ENCODE data around the gene RPEL1. TPM values are rescaled to one million over a fixed set of nuclear protein-coding genes. Genes with fewer than 3 reads are reported as not detected.

The RPEL1 gene
- total and polyA plus RNA-seq, 4 donors = not detected

DNA sequence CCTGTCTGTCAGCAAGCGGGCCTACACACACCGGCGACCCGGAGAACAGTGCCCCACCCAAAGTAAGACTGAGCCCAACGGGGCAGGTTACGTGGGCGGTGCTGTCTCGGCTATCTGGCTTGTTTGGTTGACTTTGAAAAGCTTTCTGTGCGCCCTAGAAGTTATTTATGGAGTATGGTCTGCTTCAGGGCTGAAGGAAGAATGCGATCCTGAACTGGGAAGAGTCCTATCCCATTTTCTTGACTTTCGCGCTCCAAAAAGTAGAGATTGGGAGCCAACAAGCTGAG, 32.8 kb downstream of the RPEL1 start:
- 32% methylated on average over 12 of the region's 12 CpGs for WGBS
- no peak overlapping the region for H3K4me3 ChIP-seq (ENCODE audit: low read depth in 1 of 3, low read length in 3 of 3)
- H3K27ac ChIP-seq (ENCODE audit: low read depth in 1 of 2, low read length in 2 of 2) = no peak overlapping the region
- no peak for DNase-seq (ENCODE audit: low spot score)
- H3K27me3 ChIP-seq (ENCODE audit: control insufficient read depth in 4 of 4, insufficient read depth in 4 of 4, low read length in 3 of 4) = peaks cover 3 to 13% (median 7%) of the 10 kb centered on the region in 4 donors
- TF ChIP-seq, protein P1, sequence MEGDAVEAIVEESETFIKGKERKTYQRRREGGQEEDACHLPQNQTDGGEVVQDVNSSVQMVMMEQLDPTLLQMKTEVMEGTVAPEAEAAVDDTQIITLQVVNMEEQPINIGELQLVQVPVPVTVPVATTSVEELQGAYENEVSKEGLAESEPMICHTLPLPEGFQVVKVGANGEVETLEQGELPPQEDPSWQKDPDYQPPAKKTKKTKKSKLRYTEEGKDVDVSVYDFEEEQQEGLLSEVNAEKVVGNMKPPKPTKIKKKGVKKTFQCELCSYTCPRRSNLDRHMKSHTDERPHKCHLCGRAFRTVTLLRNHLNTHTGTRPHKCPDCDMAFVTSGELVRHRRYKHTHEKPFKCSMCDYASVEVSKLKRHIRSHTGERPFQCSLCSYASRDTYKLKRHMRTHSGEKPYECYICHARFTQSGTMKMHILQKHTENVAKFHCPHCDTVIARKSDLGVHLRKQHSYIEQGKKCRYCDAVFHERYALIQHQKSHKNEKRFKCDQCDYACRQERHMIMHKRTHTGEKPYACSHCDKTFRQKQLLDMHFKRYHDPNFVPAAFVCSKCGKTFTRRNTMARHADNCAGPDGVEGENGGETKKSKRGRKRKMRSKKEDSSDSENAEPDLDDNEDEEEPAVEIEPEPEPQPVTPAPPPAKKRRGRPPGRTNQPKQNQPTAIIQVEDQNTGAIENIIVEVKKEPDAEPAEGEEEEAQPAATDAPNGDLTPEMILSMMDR (IDR thresholded peaks at IDR 0.05; ENCODE audit: low read depth, low read length, missing input control) = no peak
- TF ChIP-seq EGR1 (IDR thresholded peaks at IDR 0.05; ENCODE audit: low read depth in 2 of 2) = no peak
- no peak for TF ChIP-seq HNF4G (IDR thresholded peaks at IDR 0.05)
- no peak for TF ChIP-seq NR2F2 (IDR thresholded peaks at IDR 0.05)
- no peak for TF ChIP-seq YY1 (IDR thresholded peaks at IDR 0.05)
- TF ChIP-seq RAD21 (IDR thresholded peaks at IDR 0.05) = no peak
- TF ChIP-seq FOXA1 (IDR thresholded peaks at IDR 0.05) = no peak
- no peak for TF ChIP-seq RXRA (IDR thresholded peaks at IDR 0.05)
- TF ChIP-seq, protein P2, sequence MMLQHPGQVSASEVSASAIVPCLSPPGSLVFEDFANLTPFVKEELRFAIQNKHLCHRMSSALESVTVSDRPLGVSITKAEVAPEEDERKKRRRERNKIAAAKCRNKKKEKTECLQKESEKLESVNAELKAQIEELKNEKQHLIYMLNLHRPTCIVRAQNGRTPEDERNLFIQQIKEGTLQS (IDR thresholded peaks at IDR 0.05) = no peak
- TF ChIP-seq GABPA (IDR thresholded peaks at IDR 0.05 in 1 of 2, conservative IDR thresholded peaks at IDR 0.05 in 1 of 2) = no peak
- no peak for TF ChIP-seq FOXA2 (IDR thresholded peaks at IDR 0.05)
- TF ChIP-seq JUND (IDR thresholded peaks at IDR 0.05) = no peak
- no peak for TF ChIP-seq SP1 (IDR thresholded peaks at IDR 0.05)
- H3K4me1 ChIP-seq (ENCODE audit: control insufficient read depth in 4 of 4, insufficient read depth in 4 of 4, low read length in 3 of 4) = peaks cover 5 to 12% (median 9%) of the 10 kb centered on the region in 4 donors
- no peaks in the 10 kb centered on the region for H3K36me3 ChIP-seq (ENCODE audit: control insufficient read depth in 4 of 4, insufficient read depth in 3 of 4, low read depth in 1 of 4, low read length in 3 of 4)
- no peaks in the 10 kb centered on the region for H3K9me3 ChIP-seq (ENCODE audit: control insufficient read depth in 4 of 4, low read length in 3 of 4)
- H3K9ac ChIP-seq (ENCODE audit: low read depth in 1 of 2, low read length in 2 of 2) = no peak overlapping the region

DNA sequence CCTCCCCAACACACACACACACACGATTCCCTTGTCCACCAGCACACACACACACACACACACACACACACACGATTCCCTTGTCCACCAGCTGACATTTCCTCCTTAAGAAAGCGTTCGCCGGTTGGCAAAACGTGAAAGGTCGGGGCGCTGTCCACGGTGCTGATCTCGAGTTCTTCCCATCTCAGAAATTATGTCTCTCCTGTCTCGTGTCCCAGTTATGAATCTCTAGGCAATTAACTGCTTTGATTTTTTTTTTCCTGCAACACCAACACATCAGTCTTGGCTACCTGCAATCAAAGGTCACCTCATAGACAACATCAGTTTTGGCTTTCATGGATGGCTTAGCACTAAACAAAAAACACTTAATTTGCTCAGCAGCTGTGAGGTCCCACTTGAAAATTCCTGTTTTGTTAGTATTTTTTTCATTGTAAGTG, 33.2 kb downstream of the RPEL1 start:
- Histone ChIP-seq H3K27me3 (ENCODE audit: control insufficient read depth in 4 of 4, insufficient read depth in 4 of 4, low read length in 3 of 4) (peaks cover 3 to 13% (median 7%) of the 10 kb centered on the region in 4 donors), H3K9me3 (ENCODE audit: control insufficient read depth in 4 of 4, low read length in 3 of 4) (no peaks in the 10 kb centered on the region), H3K27ac (ENCODE audit: low read depth in 1 of 2, low read length in 2 of 2) (no peak overlapping the region), H3K9ac (ENCODE audit: low read depth in 1 of 2, low read length in 2 of 2) (no peak overlapping the region), H3K4me1 (ENCODE audit: control insufficient read depth in 4 of 4, insufficient read depth in 4 of 4, low read length in 3 of 4) (peaks cover 5 to 12% (median 9%) of the 10 kb centered on the region in 4 donors), H3K4me3 (ENCODE audit: low read depth in 1 of 3, low read length in 3 of 3) (no peak overlapping the region), H3K36me3 (ENCODE audit: control insufficient read depth in 4 of 4, insufficient read depth in 3 of 4, low read depth in 1 of 4, low read length in 3 of 4) (no peaks in the 10 kb centered on the region)
- WGBS = 9% methylated on average over 11 of the region's 11 CpGs
- TF ChIP-seq, protein P3, sequence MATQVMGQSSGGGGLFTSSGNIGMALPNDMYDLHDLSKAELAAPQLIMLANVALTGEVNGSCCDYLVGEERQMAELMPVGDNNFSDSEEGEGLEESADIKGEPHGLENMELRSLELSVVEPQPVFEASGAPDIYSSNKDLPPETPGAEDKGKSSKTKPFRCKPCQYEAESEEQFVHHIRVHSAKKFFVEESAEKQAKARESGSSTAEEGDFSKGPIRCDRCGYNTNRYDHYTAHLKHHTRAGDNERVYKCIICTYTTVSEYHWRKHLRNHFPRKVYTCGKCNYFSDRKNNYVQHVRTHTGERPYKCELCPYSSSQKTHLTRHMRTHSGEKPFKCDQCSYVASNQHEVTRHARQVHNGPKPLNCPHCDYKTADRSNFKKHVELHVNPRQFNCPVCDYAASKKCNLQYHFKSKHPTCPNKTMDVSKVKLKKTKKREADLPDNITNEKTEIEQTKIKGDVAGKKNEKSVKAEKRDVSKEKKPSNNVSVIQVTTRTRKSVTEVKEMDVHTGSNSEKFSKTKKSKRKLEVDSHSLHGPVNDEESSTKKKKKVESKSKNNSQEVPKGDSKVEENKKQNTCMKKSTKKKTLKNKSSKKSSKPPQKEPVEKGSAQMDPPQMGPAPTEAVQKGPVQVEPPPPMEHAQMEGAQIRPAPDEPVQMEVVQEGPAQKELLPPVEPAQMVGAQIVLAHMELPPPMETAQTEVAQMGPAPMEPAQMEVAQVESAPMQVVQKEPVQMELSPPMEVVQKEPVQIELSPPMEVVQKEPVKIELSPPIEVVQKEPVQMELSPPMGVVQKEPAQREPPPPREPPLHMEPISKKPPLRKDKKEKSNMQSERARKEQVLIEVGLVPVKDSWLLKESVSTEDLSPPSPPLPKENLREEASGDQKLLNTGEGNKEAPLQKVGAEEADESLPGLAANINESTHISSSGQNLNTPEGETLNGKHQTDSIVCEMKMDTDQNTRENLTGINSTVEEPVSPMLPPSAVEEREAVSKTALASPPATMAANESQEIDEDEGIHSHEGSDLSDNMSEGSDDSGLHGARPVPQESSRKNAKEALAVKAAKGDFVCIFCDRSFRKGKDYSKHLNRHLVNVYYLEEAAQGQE (IDR thresholded peaks at IDR 0.05) = peak; percentile 100
- TF ChIP-seq GABPA (IDR thresholded peaks at IDR 0.05 in 1 of 2, conservative IDR thresholded peaks at IDR 0.05 in 1 of 2) (no peak), FOXA2 (IDR thresholded peaks at IDR 0.05) (no peak), EGR1 (IDR thresholded peaks at IDR 0.05; ENCODE audit: low read depth in 2 of 2) (no peak), SP1 (IDR thresholded peaks at IDR 0.05) (no peak), HNF4A (conservative IDR thresholded peaks at IDR 0.05) (no peak)
- TF ChIP-seq, protein P4, sequence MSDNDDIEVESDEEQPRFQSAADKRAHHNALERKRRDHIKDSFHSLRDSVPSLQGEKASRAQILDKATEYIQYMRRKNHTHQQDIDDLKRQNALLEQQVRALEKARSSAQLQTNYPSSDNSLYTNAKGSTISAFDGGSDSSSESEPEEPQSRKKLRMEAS (IDR thresholded peaks at IDR 0.05) = no peak
- DNase-seq (ENCODE audit: low spot score) = peak; percentile 60
